ENCODE data around the gene PAIP2.

Gene PAIP2, protein sequence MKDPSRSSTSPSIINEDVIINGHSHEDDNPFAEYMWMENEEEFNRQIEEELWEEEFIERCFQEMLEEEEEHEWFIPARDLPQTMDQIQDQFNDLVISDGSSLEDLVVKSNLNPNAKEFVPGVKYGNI

DNA sequence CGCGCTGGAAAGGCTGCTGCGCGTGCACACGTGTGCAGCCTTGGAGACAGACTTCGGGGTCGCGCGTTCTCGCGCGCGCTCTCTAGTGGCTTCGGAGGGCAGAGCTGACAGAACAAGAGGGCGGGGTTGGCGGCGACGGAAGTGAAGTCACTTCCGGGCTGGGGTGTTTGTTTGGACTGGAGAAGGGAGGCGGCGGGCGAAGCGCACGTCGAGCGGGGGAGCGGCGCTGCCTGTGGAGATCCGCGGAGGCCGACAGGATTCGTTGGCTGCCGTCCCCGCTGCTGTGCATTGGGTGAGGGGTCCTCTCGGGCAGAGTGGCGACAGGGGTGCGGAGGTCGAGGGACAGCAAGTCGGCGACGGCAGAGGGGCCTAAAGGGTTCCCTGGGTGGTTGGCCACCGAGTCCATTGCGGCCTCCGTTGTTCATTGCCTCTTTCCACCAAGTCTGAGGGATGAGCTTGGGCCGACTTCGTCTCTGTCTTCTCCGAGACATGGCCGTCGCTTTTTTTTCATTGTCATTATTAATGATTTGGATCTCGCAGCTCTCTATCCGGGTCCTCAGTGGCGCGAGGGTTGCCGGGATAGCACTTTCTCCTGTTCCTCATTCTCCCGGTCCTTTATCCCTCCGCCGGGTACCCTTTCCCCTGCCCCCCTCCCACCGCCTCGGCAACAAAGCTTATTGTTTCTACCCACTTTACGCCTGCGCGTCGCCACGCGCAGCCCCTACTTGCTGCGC, at the start of gene PAIP2:
Gene PAIP2, plus strand, starts transcription at position 166 of the 734 bp plus-strand sequence. CDS start 21,931 bp downstream, outside the sequence.
- peak; percentile 86 for DNase-seq (ENCODE audit: low read depth)
- TF ChIP-seq CTCF (IDR thresholded peaks at IDR 0.05; ENCODE audit: control insufficient read depth, insufficient read depth, low read depth, low read length, missing control alignments): peak; percentile 77
- H3K4me3 ChIP-seq (ENCODE audit: control insufficient read depth, low read depth, low read length): peak within 1 kb of the TSS; percentile 75

DNA sequence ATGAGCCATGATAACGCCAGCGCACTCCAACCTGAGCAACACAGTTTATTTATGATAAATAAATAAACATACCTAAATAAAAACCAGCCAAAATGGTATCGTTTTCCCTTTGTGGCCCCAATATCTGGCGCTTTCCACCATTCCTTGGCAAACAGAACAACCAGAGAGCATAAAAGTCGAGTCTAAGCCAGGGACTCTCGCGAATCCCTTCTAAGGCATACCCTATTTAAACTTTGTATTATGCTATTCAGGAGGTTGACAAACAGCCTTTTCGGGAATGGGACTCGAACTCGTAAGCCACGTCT, 48.5 kb upstream of the PAIP2 start:
- DNase-seq (ENCODE audit: low read depth): no peak
- peak overlapping the region; percentile 86 for H3K4me3 ChIP-seq (ENCODE audit: control insufficient read depth, low read depth, low read length)
- no peak for TF ChIP-seq CTCF (IDR thresholded peaks at IDR 0.05; ENCODE audit: control insufficient read depth, insufficient read depth, low read depth, low read length, missing control alignments)

GRCh38 chr5:139293507-139294373, 47.9 kb upstream of the PAIP2 start, which contains the start of gene MATR3:
MATR3 (plus strand) TSS chr5:139293740; CDS start chr5:139307416, 13,676 bp downstream.
- peak; percentile 83 for DNase-seq (ENCODE audit: low read depth)
- TF ChIP-seq CTCF (IDR thresholded peaks at IDR 0.05; ENCODE audit: control insufficient read depth, insufficient read depth, low read depth, low read length, missing control alignments): no peak
- H3K4me3 ChIP-seq (ENCODE audit: control insufficient read depth, low read depth, low read length): peak within 1 kb of the TSS; percentile 86

- H3K4me3 ChIP-seq (ENCODE audit: control insufficient read depth, low read depth, low read length): peak overlapping the region; percentile 86
- peak; percentile 53 for TF ChIP-seq CTCF (IDR thresholded peaks at IDR 0.05; ENCODE audit: control insufficient read depth, insufficient read depth, low read depth, low read length, missing control alignments)
- DNase-seq (ENCODE audit: low read depth): no peak
Observed at GRCh38 chr5:139294374-139295165, 47.1 kb upstream of the PAIP2 start.

DNA sequence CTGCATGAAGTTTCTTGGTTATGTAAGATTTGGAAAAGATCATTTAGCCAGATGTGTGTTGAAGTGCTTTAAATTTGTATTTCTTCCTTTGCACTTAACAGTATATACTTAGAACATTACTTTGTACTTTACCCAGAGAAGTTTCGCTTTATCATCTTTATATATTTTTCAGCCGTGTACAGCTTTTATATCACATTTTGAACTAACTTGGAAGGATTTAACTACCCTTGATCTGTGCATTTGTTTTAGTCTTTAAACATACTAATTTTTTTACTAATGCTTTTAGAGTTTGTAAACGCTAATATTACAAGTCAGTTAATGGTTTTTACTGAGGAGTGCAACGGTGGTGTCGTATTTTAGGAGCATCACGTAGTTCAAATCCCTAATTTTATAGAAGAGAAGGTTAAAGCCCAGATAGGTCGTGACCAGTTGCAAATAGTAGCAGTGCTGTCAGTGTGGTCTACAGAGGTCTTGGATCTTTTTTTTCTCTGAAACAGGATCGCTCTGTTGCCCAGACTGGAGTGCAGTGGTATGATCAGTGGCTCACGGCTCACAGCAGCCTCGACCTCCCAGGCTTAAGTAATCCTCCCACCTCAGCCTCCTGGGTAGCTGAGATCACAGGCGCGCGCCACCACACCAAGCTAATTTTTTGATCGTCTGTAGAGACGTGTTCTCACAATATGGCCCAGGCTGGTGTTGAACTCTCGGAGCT, 46.2 kb upstream of the PAIP2 start:
- no peak for DNase-seq (ENCODE audit: low read depth)
- no peak for TF ChIP-seq CTCF (IDR thresholded peaks at IDR 0.05; ENCODE audit: control insufficient read depth, insufficient read depth, low read depth, low read length, missing control alignments)
- H3K4me3 ChIP-seq (ENCODE audit: control insufficient read depth, low read depth, low read length): peak overlapping the region; percentile 86

Measured in AG09309 (cell line).